ENCODE results near the gene RIT2.
A peak's percentile ranks its signal among the peaks of the same experiment; 100 is the strongest.
"Not testable (repeated sequence)": the region's sequence is repeated elsewhere in the genome, so short reads cannot be mapped to it uniquely, and the experiment has no call there.

RIT2 gene

DNA sequence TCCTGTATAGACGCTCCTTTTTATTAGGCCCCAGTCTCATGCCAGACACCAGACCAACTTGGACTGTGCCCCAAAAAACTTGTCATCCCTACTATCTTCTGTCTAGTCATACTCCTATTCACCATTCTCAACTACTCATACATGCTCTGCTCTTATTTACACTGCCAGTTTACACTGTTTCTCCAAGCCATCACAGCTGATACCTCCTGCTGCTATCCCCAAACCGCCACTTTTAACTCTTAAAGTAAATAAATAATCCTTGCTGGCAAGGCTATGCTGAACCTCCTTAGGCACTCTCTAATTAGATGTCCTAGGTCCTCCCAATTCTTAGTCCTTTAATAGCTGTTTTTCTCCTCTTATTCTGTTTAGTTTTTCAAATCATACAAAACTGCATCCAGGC, 374.2 kb downstream of the RIT2 start:
- CTCF ChIA-PET; H3K36me3 ChIP-seq (ENCODE audit: control insufficient read depth in 2 of 2, insufficient read depth in 1 of 2, low read length in 2 of 2); H3K9me3 ChIP-seq (ENCODE audit: control insufficient read depth, insufficient read depth, low read depth, low read length); H3K4me3 ChIP-seq (ENCODE audit: low read depth, low read length); POLR2A ChIA-PET; H3K4me1 ChIP-seq (ENCODE audit: control insufficient read depth, insufficient read depth, low read length); H3K27ac ChIP-seq (ENCODE audit: extremely low read depth, low read depth, low read length): not testable (repeated sequence)
- TF ChIP-seq FEZF1 (tag by site-specific recombination; IDR thresholded peaks at IDR 0.05) (peak; percentile 7; the same call in 1 of the 2 replicates), GLIS1 (tag by site-specific recombination; IDR thresholded peaks at IDR 0.05) (peak; percentile 40), WT1 (tag by site-specific recombination; IDR thresholded peaks at IDR 0.05) (peak; percentile 87)
- TF ChIP-seq, protein P1, sequence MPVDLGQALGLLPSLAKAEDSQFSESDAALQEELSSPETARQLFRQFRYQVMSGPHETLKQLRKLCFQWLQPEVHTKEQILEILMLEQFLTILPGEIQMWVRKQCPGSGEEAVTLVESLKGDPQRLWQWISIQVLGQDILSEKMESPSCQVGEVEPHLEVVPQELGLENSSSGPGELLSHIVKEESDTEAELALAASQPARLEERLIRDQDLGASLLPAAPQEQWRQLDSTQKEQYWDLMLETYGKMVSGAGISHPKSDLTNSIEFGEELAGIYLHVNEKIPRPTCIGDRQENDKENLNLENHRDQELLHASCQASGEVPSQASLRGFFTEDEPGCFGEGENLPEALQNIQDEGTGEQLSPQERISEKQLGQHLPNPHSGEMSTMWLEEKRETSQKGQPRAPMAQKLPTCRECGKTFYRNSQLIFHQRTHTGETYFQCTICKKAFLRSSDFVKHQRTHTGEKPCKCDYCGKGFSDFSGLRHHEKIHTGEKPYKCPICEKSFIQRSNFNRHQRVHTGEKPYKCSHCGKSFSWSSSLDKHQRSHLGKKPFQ (tag by site-specific recombination; IDR thresholded peaks at IDR 0.05) = peak; percentile 78

DNA sequence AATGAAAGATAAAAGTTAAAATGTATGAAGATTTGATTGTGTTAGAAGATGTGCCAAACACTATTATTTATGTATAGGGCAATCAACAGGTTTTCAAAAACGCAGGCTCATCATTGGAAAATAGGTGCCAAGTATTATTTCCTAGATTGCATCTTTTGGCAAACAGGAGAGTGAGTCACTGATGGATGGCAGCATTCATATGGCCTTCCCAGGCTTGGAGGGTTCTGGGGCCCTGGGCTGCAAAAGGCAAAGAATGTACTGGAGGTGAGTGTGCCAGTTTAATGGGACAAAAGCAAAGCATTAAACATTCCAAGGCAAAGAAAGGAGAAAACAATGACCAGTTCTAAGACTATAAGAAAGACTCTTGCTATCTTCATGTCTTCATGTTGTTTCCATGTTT, 379.4 kb downstream of the RIT2 start:
- H3K27ac ChIP-seq (ENCODE audit: extremely low read depth, low read depth, low read length) = no peak overlapping the region
- TF ChIP-seq ZNF629 (tag by site-specific recombination; IDR thresholded peaks at IDR 0.05) (no peak), ZNF544 (tag by site-specific recombination; IDR thresholded peaks at IDR 0.05) (no peak), YY2 (tag by site-specific recombination; IDR thresholded peaks at IDR 0.05) (no peak), ZNF664 (tag by site-specific recombination; IDR thresholded peaks at IDR 0.05) (no peak)
- CTCF ChIA-PET = interaction anchor here (0.6 kb wide), 1 partner anchor 444 kb away, joined by 3 read pairs; no protein-coding TSS in a partner anchor
- H3K9me3 ChIP-seq (ENCODE audit: control insufficient read depth, insufficient read depth, low read depth, low read length) = no peaks in the 10 kb centered on the region
- POLR2A ChIA-PET = no interaction called here
- H3K36me3 ChIP-seq (ENCODE audit: control insufficient read depth in 2 of 2, insufficient read depth in 1 of 2, low read length in 2 of 2) = no peaks in the 10 kb centered on the region
- no peaks in the 10 kb centered on the region for H3K4me1 ChIP-seq (ENCODE audit: control insufficient read depth, insufficient read depth, low read length)
- H3K4me3 ChIP-seq (ENCODE audit: low read depth, low read length) = no peak overlapping the region

DNA sequence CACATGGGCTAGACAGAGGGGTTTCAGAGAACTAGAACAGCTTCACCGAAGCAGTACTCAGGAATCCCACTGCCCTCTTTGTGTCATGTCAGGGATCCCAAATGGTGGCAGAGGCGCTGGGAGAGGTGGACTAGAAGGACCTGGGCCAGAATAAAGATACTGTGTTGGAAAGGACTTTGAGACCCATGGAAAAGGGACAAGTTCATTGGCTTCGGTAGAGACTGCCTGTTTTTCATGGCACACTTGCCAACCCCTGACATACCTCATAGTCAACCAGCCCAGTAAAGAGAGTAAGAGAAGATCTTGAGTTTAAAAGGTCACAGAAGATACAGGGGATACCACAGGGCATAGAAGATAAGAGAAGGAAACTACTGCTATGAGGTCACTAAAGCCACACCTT, 381.0 kb downstream of the RIT2 start:
- Histone ChIP-seq H3K9me3 (ENCODE audit: control insufficient read depth, insufficient read depth, low read depth, low read length) (no peaks in the 10 kb centered on the region), H3K36me3 (ENCODE audit: control insufficient read depth in 2 of 2, insufficient read depth in 1 of 2, low read length in 2 of 2) (no peaks in the 10 kb centered on the region), H3K27ac (ENCODE audit: extremely low read depth, low read depth, low read length) (no peak overlapping the region), H3K4me1 (ENCODE audit: control insufficient read depth, insufficient read depth, low read length) (no peaks in the 10 kb centered on the region), H3K4me3 (ENCODE audit: low read depth, low read length) (no peak overlapping the region)
- TF ChIP-seq EGR2 (tag by site-specific recombination; IDR thresholded peaks at IDR 0.05; ENCODE audit: low read depth) (no peak), OVOL3 (tag by site-specific recombination; IDR thresholded peaks at IDR 0.05) (no peak), ZFHX2 (tag by site-specific recombination; conservative IDR thresholded peaks at IDR 0.05) (no peak), HOXD13 (CRISPR knock-in tag; IDR thresholded peaks at IDR 0.05; ENCODE audit: borderline replicate concordance) (no peak), ZNF76 (tag by site-specific recombination; IDR thresholded peaks at IDR 0.05; ENCODE audit: borderline replicate concordance, low read depth) (no peak)
- TF ChIP-seq, protein P2, sequence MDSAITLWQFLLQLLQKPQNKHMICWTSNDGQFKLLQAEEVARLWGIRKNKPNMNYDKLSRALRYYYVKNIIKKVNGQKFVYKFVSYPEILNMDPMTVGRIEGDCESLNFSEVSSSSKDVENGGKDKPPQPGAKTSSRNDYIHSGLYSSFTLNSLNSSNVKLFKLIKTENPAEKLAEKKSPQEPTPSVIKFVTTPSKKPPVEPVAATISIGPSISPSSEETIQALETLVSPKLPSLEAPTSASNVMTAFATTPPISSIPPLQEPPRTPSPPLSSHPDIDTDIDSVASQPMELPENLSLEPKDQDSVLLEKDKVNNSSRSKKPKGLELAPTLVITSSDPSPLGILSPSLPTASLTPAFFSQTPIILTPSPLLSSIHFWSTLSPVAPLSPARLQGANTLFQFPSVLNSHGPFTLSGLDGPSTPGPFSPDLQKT (IDR thresholded peaks at IDR 0.05; ENCODE audit: borderline replicate concordance, low read depth, low read length) = no peak
- ChIA-PET POLR2A (interaction anchor here (0.6 kb wide), 1 partner anchor 593 kb away, joined by 3 read pairs; no protein-coding TSS in a partner anchor), CTCF (no interaction called here)

DNA sequence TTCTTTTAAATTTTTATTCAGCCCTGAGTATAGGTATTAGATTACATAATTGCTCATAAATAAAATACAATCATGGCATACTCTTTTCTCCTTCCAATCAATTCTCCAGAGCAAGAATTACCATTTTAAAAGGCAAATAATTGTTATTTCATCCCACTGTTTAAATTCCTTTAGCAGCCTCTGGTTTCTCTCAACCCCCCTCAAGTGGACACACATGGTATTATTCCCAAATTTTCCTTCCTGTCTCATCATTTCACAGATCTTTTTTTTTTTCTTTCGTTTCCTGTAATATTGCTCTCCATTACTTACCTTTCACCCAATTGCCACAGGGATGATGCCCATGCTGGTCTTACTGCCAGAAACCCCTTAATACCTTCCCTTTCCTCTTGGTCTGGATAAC, 385.2 kb downstream of the RIT2 start:
- no peak overlapping the region for H3K27ac ChIP-seq (ENCODE audit: extremely low read depth, low read depth, low read length)
- H3K9me3 ChIP-seq (ENCODE audit: control insufficient read depth, insufficient read depth, low read depth, low read length) = no peaks in the 10 kb centered on the region
- H3K36me3 ChIP-seq (ENCODE audit: control insufficient read depth in 2 of 2, insufficient read depth in 1 of 2, low read length in 2 of 2) = no peaks in the 10 kb centered on the region
- POLR2A ChIA-PET = no interaction called here
- CTCF ChIA-PET = interaction anchor here (0.6 to 1.3 kb wide), 4 partner anchors 15 to 137 kb away, joined by 3 to 6 read pairs (median 4); no protein-coding TSS in a partner anchor
- no peak overlapping the region for H3K4me3 ChIP-seq (ENCODE audit: low read depth, low read length)
- no peaks in the 10 kb centered on the region for H3K4me1 ChIP-seq (ENCODE audit: control insufficient read depth, insufficient read depth, low read length)
- TF ChIP-seq REPIN1 (tag by site-specific recombination; IDR thresholded peaks at IDR 0.05; ENCODE audit: low read depth) (no peak), BCL11A (tag by site-specific recombination; IDR thresholded peaks at IDR 0.05; ENCODE audit: low read depth) (no peak), ZNF341 (tag by site-specific recombination; IDR thresholded peaks at IDR 0.05; ENCODE audit: low read depth) (no peak), ZNF175 (tag by site-specific recombination; IDR thresholded peaks at IDR 0.05) (no peak), ZNF501 (tag by site-specific recombination; IDR thresholded peaks at IDR 0.05) (no peak), TRIM28 (IDR thresholded peaks at IDR 0.05; ENCODE audit: borderline replicate concordance, low read length) (no peak), ZNF274 (IDR thresholded peaks at IDR 0.05; ENCODE audit: low read length) (no peak), ZNF274 (tag by site-specific recombination; IDR thresholded peaks at IDR 0.05; ENCODE audit: borderline replicate concordance) (no peak)
- TF ChIP-seq, protein P3, sequence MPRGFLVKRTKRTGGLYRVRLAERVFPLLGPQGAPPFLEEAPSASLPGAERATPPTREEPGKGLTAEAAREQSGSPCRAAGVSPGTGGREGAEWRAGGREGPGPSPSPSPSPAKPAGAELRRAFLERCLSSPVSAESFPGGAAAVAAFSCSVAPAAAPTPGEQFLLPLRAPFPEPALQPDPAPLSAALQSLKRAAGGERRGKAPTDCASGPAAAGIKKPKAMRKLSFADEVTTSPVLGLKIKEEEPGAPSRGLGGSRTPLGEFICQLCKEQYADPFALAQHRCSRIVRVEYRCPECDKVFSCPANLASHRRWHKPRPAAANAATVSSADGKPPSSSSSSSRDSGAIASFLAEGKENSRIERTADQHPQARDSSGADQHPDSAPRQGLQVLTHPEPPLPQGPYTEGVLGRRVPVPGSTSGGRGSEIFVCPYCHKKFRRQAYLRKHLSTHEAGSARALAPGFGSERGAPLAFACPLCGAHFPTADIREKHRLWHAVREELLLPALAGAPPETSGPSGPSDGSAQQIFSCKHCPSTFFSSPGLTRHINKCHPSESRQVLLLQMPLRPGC (tag by site-specific recombination; IDR thresholded peaks at IDR 0.05) = no peak
- TF ChIP-seq, protein P4, sequence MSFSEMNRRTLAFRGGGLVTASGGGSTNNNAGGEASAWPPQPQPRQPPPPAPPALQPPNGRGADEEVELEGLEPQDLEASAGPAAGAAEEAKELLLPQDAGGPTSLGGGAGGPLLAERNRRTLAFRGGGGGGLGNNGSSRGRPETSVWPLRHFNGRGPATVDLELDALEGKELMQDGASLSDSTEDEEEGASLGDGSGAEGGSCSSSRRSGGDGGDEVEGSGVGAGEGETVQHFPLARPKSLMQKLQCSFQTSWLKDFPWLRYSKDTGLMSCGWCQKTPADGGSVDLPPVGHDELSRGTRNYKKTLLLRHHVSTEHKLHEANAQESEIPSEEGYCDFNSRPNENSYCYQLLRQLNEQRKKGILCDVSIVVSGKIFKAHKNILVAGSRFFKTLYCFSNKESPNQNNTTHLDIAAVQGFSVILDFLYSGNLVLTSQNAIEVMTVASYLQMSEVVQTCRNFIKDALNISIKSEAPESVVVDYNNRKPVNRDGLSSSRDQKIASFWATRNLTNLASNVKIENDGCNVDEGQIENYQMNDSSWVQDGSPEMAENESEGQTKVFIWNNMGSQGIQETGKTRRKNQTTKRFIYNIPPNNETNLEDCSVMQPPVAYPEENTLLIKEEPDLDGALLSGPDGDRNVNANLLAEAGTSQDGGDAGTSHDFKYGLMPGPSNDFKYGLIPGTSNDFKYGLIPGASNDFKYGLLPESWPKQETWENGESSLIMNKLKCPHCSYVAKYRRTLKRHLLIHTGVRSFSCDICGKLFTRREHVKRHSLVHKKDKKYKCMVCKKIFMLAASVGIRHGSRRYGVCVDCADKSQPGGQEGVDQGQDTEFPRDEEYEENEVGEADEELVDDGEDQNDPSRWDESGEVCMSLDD (tag by site-specific recombination; IDR thresholded peaks at IDR 0.05) = no peak
